Lower leg skin (tissue), 4 donors: ENCODE results near the gene SRRT. TPM values are rescaled to one million over a fixed set of nuclear protein-coding genes. Genes with fewer than 3 reads are reported as not detected.
A peak's percentile ranks its signal among the peaks of the same experiment; 100 is the strongest.

Experiments used
- DNase-seq, 2 donors: peaks; one replicate each; pipeline ENCODE4 v3.0.0-alpha.2; 2019; ENCODE audit warnings: low spot score in 2 of 2
- H3K4me3 ChIP-seq: fragments of 200-600 bp; sonication (generic); 2 replicates; pipeline ENCODE4 v1.5.1; 2017; ENCODE audit warnings: mild to moderate bottlenecking, low read depth; ENCODE audit not compliant: poor library complexity, severe bottlenecking
- CTCF ChIP-seq, 3 donors: fragments of 450-650 bp; IDR thresholded peaks; one replicate each; pipeline ENCODE4 v1.5.1; 2016; ENCODE audit warnings: antibody characterized with exemption in 3 of 3, mild to moderate bottlenecking in 3 of 3, moderate library complexity in 2 of 3
- POLR2A ChIP-seq, 2 donors: fragments of 450-650 bp; IDR thresholded peaks; one replicate each; pipeline ENCODE4 v1.6.1; 2016 to 2017; ENCODE audit warnings: antibody characterized with exemption in 2 of 2, mild to moderate bottlenecking in 1 of 2, moderate library complexity in 1 of 2
- WGBS, 2 donors: methylation state at CpG; one replicate each; pipeline ENCODE4 v1.1.5; 2018; 5-methylcytosine and 5-hydroxymethylcytosine counted together
- intact Hi-C: fragments of 100-400 bp; cut with DNase I; formaldehyde crosslinking; loops from one replicate; pipeline ENCODE4 v1.15.0; 2023; ENCODE audit warnings: low total_unique reads
- total RNA-seq, 4 donors: library from RNA; depleted of rRNA; stranded (reverse); fragments of >200 nt; gene quantifications; one replicate each; pipeline ENCODE4 v1.1.0, GENCODE V29; 2016

SRRT gene
- total RNA-seq, 4 donors from 2014 or later = 73.3 to 129 (median 107) TPM

- TF ChIP-seq POLR2A (IDR thresholded peaks at IDR 0.05) = no peak
- no peak for TF ChIP-seq CTCF (IDR thresholded peaks at IDR 0.05)
- H3K4me3 ChIP-seq = no peak overlapping the region
- 28 to 44% methylated on average over 14 to 15 of the region's 17 CpGs for WGBS, 2 donors
- intact Hi-C loops = no loop called here
- peak in 1 of 2 donors; percentile 41 for DNase-seq
Measured at GRCh38 chr7:100865372-100865911, 9.5 kb upstream of the SRRT start.

- no peak overlapping the region for H3K4me3 ChIP-seq
- intact Hi-C loops = no loop called here
- 19 to 25% methylated on average over 29 to 39 of the region's 46 CpGs for WGBS, 2 donors
- DNase-seq = peak; percentile 81 to 97
- TF ChIP-seq CTCF (IDR thresholded peaks at IDR 0.05) (no peak), POLR2A (IDR thresholded peaks at IDR 0.05) (no peak)
Measured at GRCh38 chr7:100865938-100866728, 8.8 kb upstream of the SRRT start.

GRCh38 chr7:100866729-100867039, 8.2 kb upstream of the SRRT start:
- DNase-seq = no peak
- intact Hi-C loops = no loop called here
- peak overlapping the region; percentile 63 for H3K4me3 ChIP-seq
- TF ChIP-seq POLR2A (IDR thresholded peaks at IDR 0.05) (no peak), CTCF (IDR thresholded peaks at IDR 0.05) (no peak)
- 13 to 33% methylated on average over 5 of the region's 5 CpGs for WGBS, 2 donors

GRCh38 chr7:100867040-100867775, 7.7 kb upstream of the SRRT start, which contains the start of gene TRIP6:
Gene TRIP6 (plus strand): TSS chr7:100867387. CDS start chr7:100867498, 111 bp downstream.
- 2 to 3% methylated on average over 32 to 33 of the region's 42 CpGs for WGBS, 2 donors
- DNase-seq = peak; percentile 91 to 98
- peak within 1 kb of the TSS; percentile 63 for H3K4me3 ChIP-seq
- intact Hi-C loops = no loop called here
- no peak for TF ChIP-seq CTCF (IDR thresholded peaks at IDR 0.05)

- WGBS, 2 donors = 12 to 13% methylated on average over 24 to 26 of the region's 27 CpGs
- intact Hi-C loops = no loop called here
- TF ChIP-seq POLR2A (IDR thresholded peaks at IDR 0.05) (no peak), CTCF (IDR thresholded peaks at IDR 0.05) (no peak)
- DNase-seq = peak; percentile 40 to 90
- peak overlapping the region; percentile 63 for H3K4me3 ChIP-seq
Measured at GRCh38 chr7:100867776-100868485, 7.0 kb upstream of the SRRT start.
